Sigmoid colon (tissue), 7 donors: ENCODE results near the gene EVX1. TPM values are rescaled to one million over a fixed set of nuclear protein-coding genes. Genes with fewer than 3 reads are reported as not detected.

Experiments used
- DNase-seq: peaks from one replicate; pipeline ENCODE4 v3.0.0-alpha.2; 2019
- H3K27ac ChIP-seq, 4 donors: fragments of 200-600 bp; sonication (generic); one replicate each; pipeline ENCODE4 v1.5.1; 2016 to 2019; ENCODE audit warnings: mild to moderate bottlenecking in 1 of 4
- H3K27me3 ChIP-seq, 3 donors: fragments of 200-600 bp; sonication (generic); one replicate each; pipeline ENCODE4 v1.5.1; 2019; ENCODE audit warnings: mild to moderate bottlenecking in 1 of 3
- H3K36me3 ChIP-seq, 4 donors: fragments of 200-600 bp; sonication (generic); one replicate each; pipeline ENCODE4 v1.5.1; 2016 to 2019
- H3K4me1 ChIP-seq, 4 donors: fragments of 200-600 bp; sonication (generic); one replicate each; pipeline ENCODE4 v1.5.1; 2017 to 2019
- H3K4me3 ChIP-seq, 4 donors: fragments of 200-600 bp; sonication (generic); one replicate each; pipeline ENCODE4 v1.5.1; 2017 to 2019; ENCODE audit warnings: mild to moderate bottlenecking in 2 of 4, moderate library complexity in 1 of 4
- H3K9me3 ChIP-seq, 4 donors: fragments of 200-600 bp in 3 of 4; sonication (generic) in 3 of 4; one replicate each; pipeline versions ENCODE4 v1.5.1 to v1.6.1; 2013 to 2019
- EP300 ChIP-seq, 4 donors: sonication (generic); formaldehyde crosslinking; IDR thresholded peaks; one replicate each; pipeline ENCODE4 v1.6.1; 2017; ENCODE audit warnings: antibody characterized with exemption in 4 of 4
- POLR2A ChIP-seq, 2 donors: fragments of 450-650 bp; IDR thresholded peaks; one replicate each; pipeline ENCODE4 v1.6.1; 2016; ENCODE audit warnings: antibody characterized with exemption in 2 of 2, mild to moderate bottlenecking in 2 of 2, moderate library complexity in 2 of 2
- POLR2AphosphoS5 ChIP-seq, 4 donors: sonication (generic); formaldehyde crosslinking; IDR thresholded peaks; one replicate each; pipeline ENCODE4 v1.6.1; 2017; ENCODE audit warnings: antibody characterized with exemption in 4 of 4
- whole genome bisulfite sequencing, 2 donors: extraction: QIAGEN DNeasy Blood & Tissue Kit; methylation state at CpG; one replicate each; pipeline ENCODE4 v1.1.7; 2013; 5-methylcytosine and 5-hydroxymethylcytosine counted together
- intact Hi-C: fragments of 100-400 bp; cut with DNase I; formaldehyde crosslinking; loops from one replicate; pipeline ENCODE4 v1.15.1; 2023
- polyA plus RNA-seq, 3 donors: library from polyadenylated mRNA; stranded (reverse); fragments of 200-250 nt; gene quantifications; one replicate each; pipeline ENCODE4 v1.2.3, GENCODE V29; 2013
- total RNA-seq, 4 donors: library from RNA; depleted of rRNA; stranded (reverse); fragments of >200 nt; gene quantifications; one replicate each; pipeline ENCODE4 v1.1.0, GENCODE V29; 2016
- TF ChIP-seq, protein P1 (sequence below), 4 experiments: fragments of 450-650 bp in 3 of 4; fragments of 200-600 bp in 1 of 4; IDR thresholded peaks; one replicate each; pipeline ENCODE4 v1.5.1; 2016 to 2019; ENCODE audit warnings: antibody characterized with exemption in 4 of 4, mild to moderate bottlenecking in 3 of 4, moderate library complexity in 2 of 4
- donor health status: healthy with polysubstance abuse.
- donor health status: Bipolar disorder and iron deficiency.
- donor health status: healthy.

The EVX1 gene
- total and polyA plus RNA-seq, 7 donors: 0.32 to 1.4 (median 1.2) TPM; not detected in 4

DNA sequence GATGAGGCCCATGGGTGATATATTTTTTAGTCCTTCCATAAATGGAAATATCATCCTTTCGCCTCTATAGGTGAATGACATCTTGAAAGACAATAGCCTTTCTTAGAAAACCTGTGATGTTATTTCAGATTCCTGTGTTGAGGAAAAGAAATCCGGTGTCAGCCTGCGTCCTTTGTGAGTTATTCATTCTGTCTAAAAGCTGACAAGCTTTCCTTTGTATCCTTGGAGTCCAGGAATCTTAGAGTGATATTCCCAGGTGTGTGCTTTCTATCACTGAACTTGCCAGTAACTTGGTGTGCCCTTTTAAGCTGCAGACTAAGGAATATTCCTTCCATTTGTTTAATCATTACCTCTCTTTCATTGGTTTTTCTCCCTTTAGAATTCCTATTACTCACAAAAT is 41.0 kb downstream of the EVX1 start:
- H3K4me3 ChIP-seq: no peak overlapping the region
- H3K27me3 ChIP-seq: no peaks in the 10 kb centered on the region
- WGBS, 2 donors: 84 to 88% methylated on average over 3 of the region's 3 CpGs
- TF ChIP-seq POLR2AphosphoS5 (IDR thresholded peaks at IDR 0.05): no peak
- TF ChIP-seq, protein P1, sequence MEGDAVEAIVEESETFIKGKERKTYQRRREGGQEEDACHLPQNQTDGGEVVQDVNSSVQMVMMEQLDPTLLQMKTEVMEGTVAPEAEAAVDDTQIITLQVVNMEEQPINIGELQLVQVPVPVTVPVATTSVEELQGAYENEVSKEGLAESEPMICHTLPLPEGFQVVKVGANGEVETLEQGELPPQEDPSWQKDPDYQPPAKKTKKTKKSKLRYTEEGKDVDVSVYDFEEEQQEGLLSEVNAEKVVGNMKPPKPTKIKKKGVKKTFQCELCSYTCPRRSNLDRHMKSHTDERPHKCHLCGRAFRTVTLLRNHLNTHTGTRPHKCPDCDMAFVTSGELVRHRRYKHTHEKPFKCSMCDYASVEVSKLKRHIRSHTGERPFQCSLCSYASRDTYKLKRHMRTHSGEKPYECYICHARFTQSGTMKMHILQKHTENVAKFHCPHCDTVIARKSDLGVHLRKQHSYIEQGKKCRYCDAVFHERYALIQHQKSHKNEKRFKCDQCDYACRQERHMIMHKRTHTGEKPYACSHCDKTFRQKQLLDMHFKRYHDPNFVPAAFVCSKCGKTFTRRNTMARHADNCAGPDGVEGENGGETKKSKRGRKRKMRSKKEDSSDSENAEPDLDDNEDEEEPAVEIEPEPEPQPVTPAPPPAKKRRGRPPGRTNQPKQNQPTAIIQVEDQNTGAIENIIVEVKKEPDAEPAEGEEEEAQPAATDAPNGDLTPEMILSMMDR (IDR thresholded peaks at IDR 0.05): no peak
- TF ChIP-seq EP300 (IDR thresholded peaks at IDR 0.05): no peak
- no peak for TF ChIP-seq POLR2A (IDR thresholded peaks at IDR 0.05)
- intact Hi-C loops: no loop called here
- no peaks in the 10 kb centered on the region for H3K9me3 ChIP-seq
- H3K27ac ChIP-seq: no peak overlapping the region
- DNase-seq: no peak
- no peaks in the 10 kb centered on the region for H3K36me3 ChIP-seq
- no peaks in the 10 kb centered on the region for H3K4me1 ChIP-seq

- H3K9me3 ChIP-seq: no peaks in the 10 kb centered on the region
- whole genome bisulfite sequencing, 2 donors: 36 to 69% methylated on average over 2 of the region's 2 CpGs
- intact Hi-C loops: no loop called here
- no peak overlapping the region for H3K4me3 ChIP-seq
- TF ChIP-seq POLR2AphosphoS5 (IDR thresholded peaks at IDR 0.05): no peak
- TF ChIP-seq POLR2A (IDR thresholded peaks at IDR 0.05): no peak
- H3K4me1 ChIP-seq: no peaks in the 10 kb centered on the region
- DNase-seq: no peak
- H3K36me3 ChIP-seq: no peaks in the 10 kb centered on the region
- H3K27ac ChIP-seq: no peak overlapping the region
- no peaks in the 10 kb centered on the region for H3K27me3 ChIP-seq
These were observed 52.6 kb downstream of the EVX1 start for GRCh38 chr7:27295236-27295635.

- no peak overlapping the region for H3K27ac ChIP-seq
- no peak overlapping the region for H3K4me3 ChIP-seq
- no peaks in the 10 kb centered on the region for H3K4me1 ChIP-seq
- TF ChIP-seq POLR2AphosphoS5 (IDR thresholded peaks at IDR 0.05) (no peak), POLR2A (IDR thresholded peaks at IDR 0.05) (no peak), EP300 (IDR thresholded peaks at IDR 0.05) (no peak)
- TF ChIP-seq, protein P1 (IDR thresholded peaks at IDR 0.05): no peak
- WGBS, 2 donors: 76 to 79% methylated on average over 8 of the region's 8 CpGs
- DNase-seq: no peak
- no peaks in the 10 kb centered on the region for H3K9me3 ChIP-seq
- H3K36me3 ChIP-seq: no peaks in the 10 kb centered on the region
- intact Hi-C loops: no loop called here
- H3K27me3 ChIP-seq: no peaks in the 10 kb centered on the region
These were observed 54.8 kb downstream of the EVX1 start for GRCh38 chr7:27297356-27297755.

Other genes with a start within 250 kb of the EVX1 start
- gene HOXA1, start 146.8 kb upstream of the EVX1 start, total RNA-seq: 1 to 10 TPM in 2 of 4 donors, under 1 TPM in 2; 0.14 to 1.1 (median 0.95) TPM
- gene HOXA1, start 146.8 kb upstream of the EVX1 start, polyA plus RNA-seq: 1 to 10 TPM in 2 of 3 donors, under 1 TPM in 1; 0.69 to 2.4 (median 2.0) TPM
- gene HOXA2, start 140.1 kb upstream of the EVX1 start, total RNA-seq: 1 to 10 TPM; 1.6 to 4.3 (median 3.2) TPM
- 1 to 10 TPM in 1 of 3 donors, under 1 TPM in 2; 0.60 to 1.9 (median 0.69) TPM for gene HOXA2, start 140.1 kb upstream of the EVX1 start, polyA plus RNA-seq
- 1 to 10 TPM; 2.0 to 4.2 (median 2.9) TPM for gene HOXA4, start 112.0 kb upstream of the EVX1 start, total RNA-seq
- gene HOXA4, start 112.0 kb upstream of the EVX1 start, polyA plus RNA-seq: 1 to 10 TPM in 2 of 3 donors, not detected in 1; 1.8 to 4.8 TPM
- gene HOXA5, start 99.1 kb upstream of the EVX1 start, total RNA-seq: 10 to 100 TPM in 3 of 4 donors, 1 to 10 TPM in 1; 9.2 to 12.2 (median 11.2) TPM
- gene HOXA5, start 99.1 kb upstream of the EVX1 start, polyA plus RNA-seq: 10 to 100 TPM in 1 of 3 donors, 1 to 10 TPM in 2; 3.2 to 14.3 (median 7.8) TPM
- gene HOXA6, start 95.0 kb upstream of the EVX1 start, total RNA-seq: 1 to 10 TPM; 4.2 to 10.0 (median 4.5) TPM
- gene HOXA6, start 95.0 kb upstream of the EVX1 start, polyA plus RNA-seq: 1 to 10 TPM in 2 of 3 donors, not detected in 1; 1.6 to 8.1 TPM
- 10 to 100 TPM in 2 of 4 donors, 1 to 10 TPM in 2; 4.9 to 20.8 (median 12.0) TPM for gene HOXA3, start 90.2 kb upstream of the EVX1 start, total RNA-seq
- 10 to 100 TPM in 2 of 3 donors, 1 to 10 TPM in 1; 3.9 to 15.6 (median 10.3) TPM for gene HOXA3, start 90.2 kb upstream of the EVX1 start, polyA plus RNA-seq
- gene HOXA7, start 86.1 kb upstream of the EVX1 start, total RNA-seq: 1 to 10 TPM; 4.7 to 9.1 (median 7.3) TPM
- 10 to 100 TPM; 18.0 to 23.9 (median 18.0) TPM for gene HOXA7, start 86.1 kb upstream of the EVX1 start, polyA plus RNA-seq
- 10 to 100 TPM; 13.0 to 35.7 (median 18.2) TPM for gene HOXA9, start 77.3 kb upstream of the EVX1 start, total RNA-seq
- 10 to 100 TPM; 21.4 to 22.4 (median 21.6) TPM for gene HOXA9, start 77.3 kb upstream of the EVX1 start, polyA plus RNA-seq
- 10 to 100 TPM; 55.1 to 64.0 (median 59.5) TPM for gene HOXA10, start 68.5 kb upstream of the EVX1 start, total RNA-seq
- gene HOXA10, start 68.5 kb upstream of the EVX1 start, polyA plus RNA-seq: 10 to 100 TPM; 22.2 to 25.0 (median 22.8) TPM
- gene HOXA11, start 57.6 kb upstream of the EVX1 start, total RNA-seq: 10 to 100 TPM; 18.7 to 25.0 (median 22.1) TPM
- gene HOXA11, start 57.6 kb upstream of the EVX1 start, polyA plus RNA-seq: 1 to 10 TPM; 3.0 to 6.0 (median 4.8) TPM
- 10 to 100 TPM in 3 of 4 donors, 1 to 10 TPM in 1; 9.4 to 35.3 (median 21.8) TPM for gene HOXA13, start 42.7 kb upstream of the EVX1 start, total RNA-seq
- 10 to 100 TPM; 10.7 to 21.6 (median 17.1) TPM for gene HOXA13, start 42.7 kb upstream of the EVX1 start, polyA plus RNA-seq